Upper lobe of left lung (tissue), 4 donors: ENCODE measurements around the gene MYO9A.

ENCODE experiments used
- EP300 ChIP-seq, 4 donors: sonication (generic); formaldehyde crosslinking; IDR thresholded peaks; one replicate each; pipeline ENCODE4 v1.5.1; 2017; ENCODE audit warnings: antibody characterized with exemption in 4 of 4, control low read depth in 2 of 4
- POLR2A ChIP-seq, 4 donors: fragments of 450-650 bp; IDR thresholded peaks; one replicate each; pipeline ENCODE4 v1.5.1; 2016 to 2017; ENCODE audit warnings: antibody characterized with exemption in 4 of 4, mild to moderate bottlenecking in 2 of 4
- POLR2AphosphoS5 ChIP-seq, 2 donors: sonication (generic); formaldehyde crosslinking; IDR thresholded peaks; one replicate each; pipeline ENCODE4 v1.5.1; 2017; ENCODE audit warnings: antibody characterized with exemption in 2 of 2
- TF ChIP-seq, protein P1 (sequence below), 6 experiments: fragments of 450-650 bp in 4 of 6; fragments of 200-600 bp in 2 of 6; sonication (generic) in 2 of 6; IDR thresholded peaks; one replicate each; pipeline ENCODE4 v1.5.1; 2016 to 2019; ENCODE audit warnings: antibody characterized with exemption in 6 of 6

DNA sequence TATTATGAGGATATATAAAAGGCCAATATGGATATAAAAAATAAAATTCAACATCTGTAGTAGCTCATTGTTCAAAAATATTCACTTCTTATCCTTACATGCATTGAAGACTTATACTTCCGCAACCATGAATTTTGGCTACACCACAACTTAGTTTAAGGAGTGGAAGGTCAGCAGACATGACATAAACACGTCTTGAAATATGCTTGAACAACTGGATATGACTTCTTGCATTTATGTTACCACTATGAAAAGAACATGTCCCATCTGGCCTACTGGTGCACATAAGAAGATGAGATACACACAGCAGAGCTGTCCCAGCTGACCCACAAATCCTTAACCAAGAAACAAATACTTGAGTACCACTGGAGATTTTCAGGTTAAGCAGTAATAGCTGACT, 52.1 kb downstream of the MYO9A start:
- TF ChIP-seq, protein P1, sequence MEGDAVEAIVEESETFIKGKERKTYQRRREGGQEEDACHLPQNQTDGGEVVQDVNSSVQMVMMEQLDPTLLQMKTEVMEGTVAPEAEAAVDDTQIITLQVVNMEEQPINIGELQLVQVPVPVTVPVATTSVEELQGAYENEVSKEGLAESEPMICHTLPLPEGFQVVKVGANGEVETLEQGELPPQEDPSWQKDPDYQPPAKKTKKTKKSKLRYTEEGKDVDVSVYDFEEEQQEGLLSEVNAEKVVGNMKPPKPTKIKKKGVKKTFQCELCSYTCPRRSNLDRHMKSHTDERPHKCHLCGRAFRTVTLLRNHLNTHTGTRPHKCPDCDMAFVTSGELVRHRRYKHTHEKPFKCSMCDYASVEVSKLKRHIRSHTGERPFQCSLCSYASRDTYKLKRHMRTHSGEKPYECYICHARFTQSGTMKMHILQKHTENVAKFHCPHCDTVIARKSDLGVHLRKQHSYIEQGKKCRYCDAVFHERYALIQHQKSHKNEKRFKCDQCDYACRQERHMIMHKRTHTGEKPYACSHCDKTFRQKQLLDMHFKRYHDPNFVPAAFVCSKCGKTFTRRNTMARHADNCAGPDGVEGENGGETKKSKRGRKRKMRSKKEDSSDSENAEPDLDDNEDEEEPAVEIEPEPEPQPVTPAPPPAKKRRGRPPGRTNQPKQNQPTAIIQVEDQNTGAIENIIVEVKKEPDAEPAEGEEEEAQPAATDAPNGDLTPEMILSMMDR (IDR thresholded peaks at IDR 0.05) = no peak
- TF ChIP-seq POLR2A (IDR thresholded peaks at IDR 0.05) = no peak
- no peak for TF ChIP-seq EP300 (IDR thresholded peaks at IDR 0.05)
- no peak for TF ChIP-seq POLR2AphosphoS5 (IDR thresholded peaks at IDR 0.05)
